HepG2 (cell line): ENCODE measurements around the gene PLOD2. TPM values are rescaled to one million over a fixed set of nuclear protein-coding genes. Genes with fewer than 3 reads are reported as not detected.

Source experiments
- ARID4A ChIP-seq: sonication (generic); formaldehyde crosslinking; IDR thresholded peaks from 2 replicates; pipeline ENCODE4 v1.5.0; 2020; ENCODE audit warnings: mild to moderate bottlenecking, missing genetic modification reagents, borderline replicate concordance
- CC2D1A ChIP-seq: sonication (generic); formaldehyde crosslinking; IDR thresholded peaks from 2 replicates; pipeline ENCODE4 v1.8.1; 2023; ENCODE audit warnings: mild to moderate bottlenecking, missing genetic modification reagents
- CENPT ChIP-seq: sonication (generic); formaldehyde crosslinking; IDR thresholded peaks from 2 replicates; pipeline ENCODE4 v1.8.0; 2022; ENCODE audit warnings: low read depth, mild to moderate bottlenecking, moderate library complexity, missing genetic modification reagents
- IRF9 ChIP-seq: sonication (generic); formaldehyde crosslinking; IDR thresholded peaks from 2 replicates; pipeline ENCODE4 v1.8.0; 2022; ENCODE audit warnings: missing genetic modification reagents, mild to moderate bottlenecking, borderline replicate concordance
- KDM3A ChIP-seq: IDR thresholded peaks from 2 replicates; pipeline ENCODE4 v1.6.1; 2018; ENCODE audit warnings: low read depth, missing compliant biosample characterization
- MAX ChIP-seq: IDR thresholded peaks from 2 replicates; pipeline ENCODE4 v1.6.1; 2012; ENCODE audit warnings: inconsistent platforms
- PHF20 ChIP-seq: sonication (generic); formaldehyde crosslinking; IDR thresholded peaks from 2 replicates; pipeline ENCODE4 v1.5.0; 2020; ENCODE audit warnings: mild to moderate bottlenecking, missing genetic modification reagents
- PRDM10 ChIP-seq: sonication (generic); formaldehyde crosslinking; IDR thresholded peaks from 2 replicates; pipeline ENCODE4 v1.4.0; 2020; ENCODE audit warnings: low read depth, missing genetic modification reagents
- RFXANK ChIP-seq: IDR thresholded peaks from 2 replicates; pipeline ENCODE4 v1.6.1; 2016
- SALL1 ChIP-seq: sonication (generic); formaldehyde crosslinking; IDR thresholded peaks from 2 replicates; pipeline ENCODE4 v1.8.0; 2022; ENCODE audit warnings: mild to moderate bottlenecking, missing genetic modification reagents
- ZBTB43 ChIP-seq: sonication (generic); formaldehyde crosslinking; conservative IDR thresholded peaks from 2 replicates; pipeline ENCODE4 v1.4.0; 2020; ENCODE audit warnings: missing genetic modification reagents
- ZFP1 ChIP-seq: IDR thresholded peaks from 2 replicates; pipeline ENCODE4 v1.6.1; 2016
- ZNF282 ChIP-seq: fragments of 450-650 bp; IDR thresholded peaks from 2 replicates; pipeline ENCODE4 v1.6.1; 2018; ENCODE audit not compliant: partially characterized antibody
- ZNF446 ChIP-seq: sonication (generic); formaldehyde crosslinking; IDR thresholded peaks from 2 replicates; pipeline ENCODE4 v1.5.0; 2020; ENCODE audit warnings: mild to moderate bottlenecking, missing genetic modification reagents
- ZNF740 ChIP-seq: sonication (generic); formaldehyde crosslinking; IDR thresholded peaks from 2 replicates; pipeline ENCODE4 v1.4.0; 2020; ENCODE audit warnings: missing genetic modification reagents
- ZNF816 ChIP-seq: sonication (generic); formaldehyde crosslinking; IDR thresholded peaks from 2 replicates; pipeline ENCODE4 v1.8.0; 2022; ENCODE audit warnings: missing genetic modification reagents, mild to moderate bottlenecking, borderline replicate concordance
- polyA plus RNA-seq, 8 experiments: library from polyadenylated mRNA; depleted of rRNA in 3 of 8; stranded (reverse) in 7 of 8; unstranded in 1 of 8; fragments of >200 nt; fragmentation: Illumina TruSeq in 4 of 8; extraction: Trizol in 4 of 8; gene quantifications; 2 replicates each; pipeline versions ENCODE4 v1.2.1 to v1.2.3, GENCODE V29; 2011 to 2016; ENCODE audit warnings: low read depth in 4 of 8, missing spikeins in 1 of 8, mixed read lengths in 1 of 8; ENCODE audit not compliant: insufficient read depth in 1 of 8
- total RNA-seq, 5 experiments: library from RNA; depleted of rRNA; stranded (reverse); fragments of >200 nt; fragmentation: Illumina TruSeq; extraction: Trizol; gene quantifications; 2 replicates each; pipeline ENCODE4 v1.2.3, GENCODE V29; 2016; ENCODE audit warnings: low read depth in 1 of 5

PLOD2 gene
- total and polyA plus RNA-seq, 2 of the 13 experiments (the other 11 are each of a cell fraction or from before 2014, with no cell fraction given): 107 to 161 TPM

GRCh38 chr3:146160964-146161662 is at the start of gene PLOD2 (continued):
- no peak for TF ChIP-seq ZNF740 (CRISPR knock-in tag)
- TF ChIP-seq IRF9 (CRISPR knock-in tag): no peak; the same call in 1 of the 2 replicates
- TF ChIP-seq RFXANK (CRISPR knock-in tag): 0 out of 2 replicates have a peak, but pooled peaks have one; percentile 46
- no peak for TF ChIP-seq KDM3A (CRISPR knock-in tag)
- peak; percentile 87 for TF ChIP-seq MAX
- TF ChIP-seq ZFP1: peak; percentile 87
- TF ChIP-seq SALL1 (CRISPR knock-in tag): peak; percentile 93
- no peak for TF ChIP-seq CENPT (CRISPR knock-in tag)
- 0 out of 2 replicates have a peak, but pooled peaks have one; percentile 8 for TF ChIP-seq ZNF816 (CRISPR knock-in tag)
- no peak for TF ChIP-seq ZNF282
- peak; percentile 36; the same call in 1 of the 2 replicates for TF ChIP-seq PHF20 (CRISPR knock-in tag)
- TF ChIP-seq ZNF446: peak; percentile 42; the same call in 1 of the 2 replicates
- TF ChIP-seq ARID4A (CRISPR knock-in tag): peak; percentile 86
- no peak for TF ChIP-seq CC2D1A (CRISPR knock-in tag)
- peak; percentile 48 for TF ChIP-seq ZBTB43
- TF ChIP-seq PRDM10 (CRISPR knock-in tag): peak; percentile 57; the same call in 1 of the 2 replicates
